ENCODE measurements around the gene CTNNB1. TPM values are rescaled to one million over a fixed set of nuclear protein-coding genes. Genes with fewer than 3 reads are reported as not detected.

The CTNNB1 gene
- total and polyA plus RNA-seq, 2 of the 4 experiments (the other 2 are of a cell fraction): 364 to 1,677 TPM

DNA sequence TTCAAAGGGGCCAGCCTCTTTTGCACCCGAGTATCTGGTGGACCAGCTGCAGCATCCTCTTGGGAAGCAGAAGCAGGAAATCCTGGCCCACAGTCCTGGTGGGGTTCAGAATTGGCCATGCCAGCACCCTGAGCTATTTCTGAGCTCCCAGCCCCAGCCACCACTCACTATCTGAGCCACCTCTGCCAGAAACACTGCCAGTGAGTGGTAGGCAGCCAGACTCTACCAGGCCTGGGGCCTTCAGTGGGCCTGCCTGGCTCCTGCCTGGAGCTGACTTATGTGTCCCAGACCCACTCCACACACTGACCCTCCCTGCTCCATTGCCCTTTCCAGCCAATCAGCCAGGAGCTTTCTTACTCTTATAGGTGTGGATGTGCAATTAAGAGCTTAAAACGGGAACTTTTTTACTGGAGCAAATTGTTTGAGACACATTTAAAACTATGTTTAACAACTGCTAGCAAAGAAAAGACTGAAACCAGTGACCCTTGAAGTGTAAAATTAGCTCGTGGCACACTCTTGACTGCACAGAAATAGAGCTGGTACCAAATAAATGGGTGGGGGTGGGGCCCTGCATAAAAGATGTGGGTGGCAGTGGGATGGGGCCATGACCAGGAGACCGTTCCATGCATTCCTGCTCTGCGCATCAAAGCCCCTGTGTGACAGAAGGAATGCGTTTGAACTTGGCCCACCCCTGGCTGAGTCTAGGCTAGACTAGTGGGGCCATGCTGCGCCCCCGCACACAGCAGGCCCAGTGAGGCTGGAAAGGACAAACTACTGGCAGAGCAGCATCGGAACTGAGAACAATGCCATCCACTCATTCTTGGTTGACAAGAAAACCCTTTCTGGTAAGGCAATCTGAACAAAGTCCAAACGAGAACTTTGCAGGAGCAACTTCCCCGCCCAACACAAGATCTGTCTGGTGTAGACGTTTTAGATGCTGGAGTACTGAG, 48.0 kb downstream of the CTNNB1 start:
- TF ChIP-seq RFX5 (IDR thresholded peaks at IDR 0.05; ENCODE audit: low read depth, low read length) (no peak), RCOR1 (IDR thresholded peaks at IDR 0.05; ENCODE audit: insufficient replicate concordance, low read length) (no peak), SMC3 (IDR thresholded peaks at IDR 0.05; ENCODE audit: low read depth, low read length) (no peak), NFE2L2 (IDR thresholded peaks at IDR 0.05; ENCODE audit: low read depth, low read length) (no peak), MAZ (IDR thresholded peaks at IDR 0.05; ENCODE audit: borderline replicate concordance, low read depth, low read length) (no peak), RAD21 (IDR thresholded peaks at IDR 0.05; ENCODE audit: low read length) (no peak), MAFK (IDR thresholded peaks at IDR 0.05; ENCODE audit: low read depth, low read length) (no peak), MXI1 (IDR thresholded peaks at IDR 0.05; ENCODE audit: borderline replicate concordance, low read depth, low read length) (no peak), POLR2A (IDR thresholded peaks at IDR 0.05; ENCODE audit: low read depth, low read length) (no peak), CEBPB (IDR thresholded peaks at IDR 0.05; ENCODE audit: low read depth, low read length) (no peak)
- TF ChIP-seq, protein P1, sequence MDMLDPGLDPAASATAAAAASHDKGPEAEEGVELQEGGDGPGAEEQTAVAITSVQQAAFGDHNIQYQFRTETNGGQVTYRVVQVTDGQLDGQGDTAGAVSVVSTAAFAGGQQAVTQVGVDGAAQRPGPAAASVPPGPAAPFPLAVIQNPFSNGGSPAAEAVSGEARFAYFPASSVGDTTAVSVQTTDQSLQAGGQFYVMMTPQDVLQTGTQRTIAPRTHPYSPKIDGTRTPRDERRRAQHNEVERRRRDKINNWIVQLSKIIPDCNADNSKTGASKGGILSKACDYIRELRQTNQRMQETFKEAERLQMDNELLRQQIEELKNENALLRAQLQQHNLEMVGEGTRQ (IDR thresholded peaks at IDR 0.05; ENCODE audit: low read depth, low read length): no peak
- TF ChIP-seq, protein P2, sequence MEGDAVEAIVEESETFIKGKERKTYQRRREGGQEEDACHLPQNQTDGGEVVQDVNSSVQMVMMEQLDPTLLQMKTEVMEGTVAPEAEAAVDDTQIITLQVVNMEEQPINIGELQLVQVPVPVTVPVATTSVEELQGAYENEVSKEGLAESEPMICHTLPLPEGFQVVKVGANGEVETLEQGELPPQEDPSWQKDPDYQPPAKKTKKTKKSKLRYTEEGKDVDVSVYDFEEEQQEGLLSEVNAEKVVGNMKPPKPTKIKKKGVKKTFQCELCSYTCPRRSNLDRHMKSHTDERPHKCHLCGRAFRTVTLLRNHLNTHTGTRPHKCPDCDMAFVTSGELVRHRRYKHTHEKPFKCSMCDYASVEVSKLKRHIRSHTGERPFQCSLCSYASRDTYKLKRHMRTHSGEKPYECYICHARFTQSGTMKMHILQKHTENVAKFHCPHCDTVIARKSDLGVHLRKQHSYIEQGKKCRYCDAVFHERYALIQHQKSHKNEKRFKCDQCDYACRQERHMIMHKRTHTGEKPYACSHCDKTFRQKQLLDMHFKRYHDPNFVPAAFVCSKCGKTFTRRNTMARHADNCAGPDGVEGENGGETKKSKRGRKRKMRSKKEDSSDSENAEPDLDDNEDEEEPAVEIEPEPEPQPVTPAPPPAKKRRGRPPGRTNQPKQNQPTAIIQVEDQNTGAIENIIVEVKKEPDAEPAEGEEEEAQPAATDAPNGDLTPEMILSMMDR (conservative IDR thresholded peaks at IDR 0.05; ENCODE audit: low read depth, low read length): no peak
- TF ChIP-seq, protein P3, sequence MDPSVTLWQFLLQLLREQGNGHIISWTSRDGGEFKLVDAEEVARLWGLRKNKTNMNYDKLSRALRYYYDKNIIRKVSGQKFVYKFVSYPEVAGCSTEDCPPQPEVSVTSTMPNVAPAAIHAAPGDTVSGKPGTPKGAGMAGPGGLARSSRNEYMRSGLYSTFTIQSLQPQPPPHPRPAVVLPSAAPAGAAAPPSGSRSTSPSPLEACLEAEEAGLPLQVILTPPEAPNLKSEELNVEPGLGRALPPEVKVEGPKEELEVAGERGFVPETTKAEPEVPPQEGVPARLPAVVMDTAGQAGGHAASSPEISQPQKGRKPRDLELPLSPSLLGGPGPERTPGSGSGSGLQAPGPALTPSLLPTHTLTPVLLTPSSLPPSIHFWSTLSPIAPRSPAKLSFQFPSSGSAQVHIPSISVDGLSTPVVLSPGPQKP (IDR thresholded peaks at IDR 0.05; ENCODE audit: borderline replicate concordance, low read depth, low read length): no peak
- Histone ChIP-seq H2BK15ac (ENCODE audit: low read depth, low read length) (no peak overlapping the region), H3K27ac (ENCODE audit: insufficient read depth, low read length) (no peak overlapping the region), H2AFZ (replicated peaks; ENCODE audit: low read length, poor library complexity) (no peak overlapping the region), H3K27me3 (ENCODE audit: control insufficient read depth, insufficient read depth, low read length) (no peaks in the 10 kb centered on the region), H3K4ac (ENCODE audit: low read depth, low read length) (no peak overlapping the region), H3K4me3 (ENCODE audit: insufficient read depth, low read depth, low read length) (no peak overlapping the region), H4K8ac (ENCODE audit: low read depth in 2 of 2, low read length in 2 of 2) (no peak overlapping the region), H4K20me1 (ENCODE audit: insufficient read depth, low read length) (no peaks in the 10 kb centered on the region; the same call in 1 of the 2 replicates), H3K9ac (ENCODE audit: low read depth, low read length) (no peak overlapping the region), H3K14ac (replicated peaks; ENCODE audit: low read depth, low read length) (no peak overlapping the region), H4K5ac (ENCODE audit: low read depth, low read length) (no peak overlapping the region), H4K91ac (ENCODE audit: insufficient read depth, low read depth, low read length) (no peak overlapping the region), H2AK9ac (replicated peaks; ENCODE audit: low read depth, low read length, poor library complexity) (no peak overlapping the region), H3K4me2 (ENCODE audit: low read depth, low read length) (no peak overlapping the region), H3K9me3 (ENCODE audit: control insufficient read depth, insufficient read depth, low read length) (no peaks in the 10 kb centered on the region), H2BK5ac (ENCODE audit: low read depth, low read length, poor library complexity, severe bottlenecking) (no peak overlapping the region), H3K18ac (ENCODE audit: low read depth, low read length) (no peak overlapping the region), H3K23ac (ENCODE audit: low read depth, low read length) (no peak overlapping the region), H2BK120ac (ENCODE audit: low read depth, low read length) (no peak overlapping the region), H3K36me3 (ENCODE audit: control insufficient read depth, insufficient read depth, low read length) (peaks cover 13% of the 10 kb centered on the region), H3K4me1 (ENCODE audit: control insufficient read depth, insufficient read depth, low read length) (peaks cover 3% of the 10 kb centered on the region; the same call in 1 of the 2 replicates), H3K9me1 (ENCODE audit: insufficient read depth, low read length) (peaks cover 19% of the 10 kb centered on the region; the same call in 1 of the 2 replicates), H2AK5ac (ENCODE audit: low read depth, low read length) (no peak overlapping the region), H2BK20ac (ENCODE audit: low read depth, low read length) (no peak overlapping the region), H3K79me1 (ENCODE audit: low read depth in 1 of 2, low read length in 2 of 2) (no peaks in the 10 kb centered on the region), H3K56ac (ENCODE audit: extremely low read depth, insufficient read depth, low read length) (no peak overlapping the region)
- intact Hi-C loops (cut with micrococcal nuclease): no loop called here
- no peak for ATAC-seq (ENCODE audit: low read depth)
- CTCF ChIA-PET: no interaction called here
- no TSS peak for BruUV-seq (replicated peaks)
- dilution Hi-C loops (cut with HindIII; ENCODE audit: low sequenced_read_pairs, unreplicated experiment): no loop called here
- WGBS, 2 experiments (ENCODE audit: extremely low coverage in 2 of 2, insufficient read length in 1 of 2): 63% methylated on average over 7 of the region's 12 CpGs; no CpG with 5 or more reads in 1 of the 2 experiments
- DNase-seq: no peak
- POLR2A ChIA-PET (ENCODE audit: unreplicated experiment): no interaction called here
- in situ Hi-C loops (cut with MboI; ENCODE audit: low sequenced_read_pairs): no loop called here
